HG03457 (cell line): ENCODE results near the gene BCL2L1.
"Not testable (repeated sequence)": the region's sequence is repeated elsewhere in the genome, so short reads cannot be mapped to it uniquely, and the experiment has no call there.

Experiments
- ATAC-seq: cut with Tn5 transposase; IDR thresholded peaks from one replicate; pipeline ENCODE4 v1.9.1; 2021; ENCODE audit warnings: moderate number of reproducible peaks; ENCODE audit not compliant: unreplicated experiment

The BCL2L1 gene

DNA sequence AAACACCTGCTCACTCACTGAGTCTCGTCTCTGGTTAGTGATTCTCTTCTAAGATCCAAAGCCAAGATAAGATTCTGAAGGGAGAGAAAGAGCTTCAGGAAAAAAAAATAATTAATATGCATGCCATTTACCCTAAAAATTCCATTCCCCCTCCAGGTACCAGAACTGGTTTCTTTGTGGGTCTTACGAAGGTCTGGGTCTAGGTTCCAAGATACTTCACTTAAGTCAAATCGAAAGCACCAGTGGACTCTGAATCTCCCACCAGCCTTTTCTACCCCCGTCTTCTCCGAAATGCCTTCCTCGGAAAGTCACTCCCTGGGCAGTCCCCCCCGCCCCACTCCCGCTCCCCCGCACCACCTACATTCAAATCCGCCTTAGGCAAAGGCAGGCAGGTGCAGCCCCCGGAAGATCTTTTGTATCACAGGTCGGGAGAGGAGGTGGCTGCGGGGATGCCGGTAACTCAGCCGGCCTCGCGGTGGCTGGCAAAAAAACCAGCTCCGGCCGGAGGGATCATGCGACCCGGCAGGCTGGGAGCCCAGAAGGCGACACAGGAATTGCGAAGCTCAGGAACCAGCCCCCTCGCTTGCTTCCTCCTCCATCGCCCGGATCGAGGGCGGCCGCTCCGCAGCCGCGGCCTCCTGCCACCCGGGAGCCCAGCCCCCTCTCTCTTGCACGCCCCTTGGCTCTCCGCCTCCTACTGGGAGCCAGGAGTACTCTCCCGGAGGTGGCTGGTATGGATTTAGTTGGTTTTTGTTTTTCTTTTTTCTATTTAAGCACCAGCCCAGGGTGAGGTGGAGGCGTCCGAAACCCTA lies at the start of gene BCL2L1:
Gene BCL2L1, minus strand, starts transcription at position 612 of the 812 bp plus-strand sequence. CDS start 650 bp downstream, outside the sequence.
- no peak for ATAC-seq

DNA sequence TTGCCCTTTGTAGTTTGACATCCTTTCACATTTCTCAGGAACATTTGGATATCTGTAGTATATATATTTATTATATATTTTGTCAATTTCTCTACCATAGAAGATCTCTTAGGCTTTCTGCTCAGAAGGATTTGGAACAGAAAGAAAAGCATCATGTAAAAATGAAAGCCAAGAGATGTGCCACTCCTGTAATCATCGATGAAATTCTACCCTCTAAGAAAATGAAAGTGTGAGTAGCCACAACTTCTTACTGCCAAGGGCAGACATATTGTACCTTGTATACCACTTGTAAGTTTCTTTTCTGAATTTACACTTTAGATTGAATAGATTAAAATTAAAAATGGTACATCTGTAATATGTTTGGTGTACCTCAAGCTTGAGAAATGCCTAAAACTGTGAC lies 47.6 kb upstream of the BCL2L1 start:
- no peak for ATAC-seq

- no peak for ATAC-seq
Observed at GRCh38 chr20:31769681-31770080, 47.0 kb upstream of the BCL2L1 start.

DNA sequence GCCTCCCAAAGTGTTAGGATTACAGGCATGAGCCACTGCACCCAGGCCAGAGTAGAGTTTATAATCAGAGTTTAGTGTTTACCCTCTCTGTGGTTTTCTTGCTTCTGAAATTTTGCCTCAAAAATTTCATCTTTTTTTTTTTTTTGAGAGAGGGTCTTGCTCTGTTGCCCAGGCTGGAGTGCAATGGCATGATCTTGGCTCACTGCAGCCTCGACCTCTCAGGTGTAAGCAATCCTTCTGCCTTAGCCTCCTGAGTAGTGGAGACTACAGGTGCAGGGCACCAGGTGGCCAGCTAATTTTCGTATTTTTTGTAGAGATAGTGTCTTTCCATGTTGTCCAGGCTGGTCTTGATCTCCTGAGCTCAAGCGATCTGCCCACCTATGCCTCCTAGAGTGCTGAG lies 45.1 kb upstream of the BCL2L1 start:
- no peak for ATAC-seq

- no peak for ATAC-seq
Observed at GRCh38 chr20:31764641-31765305, 42.1 kb upstream of the BCL2L1 start.

DNA sequence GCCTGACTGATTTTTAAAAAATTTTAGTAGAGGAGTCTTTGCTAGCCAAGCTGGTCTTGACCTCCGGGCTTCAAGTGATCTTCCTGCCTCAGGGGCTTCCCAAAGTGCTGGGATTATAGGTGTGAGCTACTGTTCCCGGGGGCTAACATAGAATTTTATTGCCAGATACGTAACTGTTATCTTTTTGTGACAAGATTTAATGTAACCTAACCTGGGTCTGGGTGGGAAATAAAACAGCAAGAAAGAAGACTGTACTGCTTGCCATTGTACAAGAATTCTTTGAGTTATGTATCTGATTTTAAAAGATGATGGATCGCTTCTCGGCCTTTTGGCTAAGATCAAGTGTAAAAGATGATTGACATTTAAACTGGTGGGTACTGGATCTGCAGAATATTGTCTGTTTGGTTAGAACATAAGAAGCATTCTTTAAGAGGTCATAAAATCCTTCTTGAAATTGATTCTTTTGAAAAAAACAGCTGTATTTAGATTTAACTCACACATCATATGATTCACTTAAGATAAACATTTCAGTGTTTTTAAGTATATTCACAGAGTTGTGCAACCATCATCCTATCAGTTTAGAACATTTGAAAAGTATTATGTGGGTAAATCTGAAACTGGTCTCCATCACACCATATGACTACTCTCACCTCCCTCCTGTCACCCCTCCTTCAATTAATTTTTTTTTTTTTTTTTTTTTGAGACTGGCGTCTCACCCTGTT lies 38.0 kb upstream of the BCL2L1 start:
- no peak for ATAC-seq

- no peak for ATAC-seq
Observed at GRCh38 chr20:31759836-31760518, 37.3 kb upstream of the BCL2L1 start.

GRCh38 chr20:31758991-31759390 lies 36.3 kb upstream of the BCL2L1 start:
- ATAC-seq = no peak

- ATAC-seq = no peak
Observed at GRCh38 chr20:31758521-31758920, 35.9 kb upstream of the BCL2L1 start.

DNA sequence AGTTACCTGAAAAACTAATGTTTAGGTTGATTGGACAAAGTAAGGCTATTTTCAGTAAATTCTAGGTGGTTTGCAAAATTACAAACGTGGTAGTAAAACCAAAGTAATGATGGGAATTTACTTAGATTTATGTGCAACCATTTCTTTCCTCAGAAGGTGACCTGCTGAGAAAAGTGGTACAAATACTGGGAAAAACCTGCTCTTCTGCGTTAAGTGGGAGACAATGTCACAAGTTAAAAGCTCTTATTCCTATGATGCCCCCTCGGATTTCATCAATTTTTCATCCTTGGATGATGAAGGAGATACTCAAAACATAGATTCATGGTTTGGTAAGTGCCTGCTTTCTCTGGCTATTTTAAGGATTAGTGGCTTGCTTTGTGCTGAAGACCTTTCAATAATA lies 34.6 kb upstream of the BCL2L1 start:
- ATAC-seq = no peak

- ATAC-seq = no peak
Observed at GRCh38 chr20:31751126-31751525, 28.5 kb upstream of the BCL2L1 start.

GRCh38 chr20:31749223-31749622 lies 26.6 kb upstream of the BCL2L1 start:
- no peak for ATAC-seq

- ATAC-seq = no peak
Observed at GRCh38 chr20:31747640-31748039, 25.0 kb upstream of the BCL2L1 start.

DNA sequence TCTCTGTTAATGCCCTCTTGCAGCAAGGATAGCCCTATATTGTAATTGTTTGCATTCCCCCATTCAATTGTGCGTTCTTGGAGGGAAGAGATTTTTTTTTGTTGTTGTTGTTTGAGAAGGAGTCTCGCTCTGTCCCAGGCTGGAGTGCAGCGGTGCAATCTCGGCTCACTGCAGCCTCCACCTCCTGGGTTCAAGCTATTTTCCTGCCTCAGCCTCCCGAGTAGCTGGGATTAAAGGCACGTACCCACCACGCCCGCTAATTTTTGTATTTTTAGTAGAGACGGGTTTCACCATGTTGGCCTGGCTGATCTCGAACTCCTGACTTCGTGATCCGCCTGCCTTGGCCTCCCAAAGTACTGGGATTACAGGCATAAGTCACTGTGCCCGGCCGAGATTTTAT lies 24.4 kb upstream of the BCL2L1 start:
- ATAC-seq = not testable (repeated sequence)

DNA sequence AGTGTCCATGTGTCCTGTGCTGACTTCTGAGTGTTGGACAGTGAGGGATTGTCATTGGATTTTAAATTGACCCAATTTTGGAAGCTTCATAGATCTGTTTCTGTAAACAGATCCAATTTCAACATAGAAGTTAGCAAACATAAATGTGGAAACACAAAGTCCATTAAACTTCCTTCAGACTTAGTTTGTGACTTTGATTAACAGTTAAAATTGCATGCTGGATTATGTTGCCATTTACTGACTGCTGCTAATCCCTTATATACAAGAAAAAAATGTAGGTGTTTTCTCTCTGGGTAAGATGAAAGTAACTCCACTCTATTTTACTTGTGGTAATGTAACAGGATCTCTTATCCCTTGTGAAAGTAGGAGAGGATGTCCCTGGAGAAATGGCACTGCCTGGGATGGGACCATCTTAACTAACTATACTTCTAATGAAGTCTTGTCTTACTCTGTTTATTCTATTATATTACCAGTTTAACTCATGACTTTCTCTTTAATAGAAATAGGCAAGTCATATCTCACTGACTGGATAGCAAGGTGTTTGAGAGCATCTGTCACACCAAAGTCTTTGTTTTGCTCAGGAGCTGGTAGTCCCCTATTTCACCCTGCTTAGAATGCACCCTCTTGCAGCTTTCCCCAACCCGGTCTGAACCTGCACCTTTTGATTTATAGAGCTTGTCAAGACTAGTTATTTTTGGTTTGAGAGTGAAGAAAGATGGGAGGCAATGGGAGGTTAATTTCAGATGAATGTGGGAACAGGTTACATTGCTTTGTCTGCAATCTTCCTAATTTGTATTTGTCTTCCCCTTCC lies 23.6 kb upstream of the BCL2L1 start:
- no peak for ATAC-seq

GRCh38 chr20:31740656-31741323 lies 18.1 kb upstream of the BCL2L1 start:
- ATAC-seq = no peak

DNA sequence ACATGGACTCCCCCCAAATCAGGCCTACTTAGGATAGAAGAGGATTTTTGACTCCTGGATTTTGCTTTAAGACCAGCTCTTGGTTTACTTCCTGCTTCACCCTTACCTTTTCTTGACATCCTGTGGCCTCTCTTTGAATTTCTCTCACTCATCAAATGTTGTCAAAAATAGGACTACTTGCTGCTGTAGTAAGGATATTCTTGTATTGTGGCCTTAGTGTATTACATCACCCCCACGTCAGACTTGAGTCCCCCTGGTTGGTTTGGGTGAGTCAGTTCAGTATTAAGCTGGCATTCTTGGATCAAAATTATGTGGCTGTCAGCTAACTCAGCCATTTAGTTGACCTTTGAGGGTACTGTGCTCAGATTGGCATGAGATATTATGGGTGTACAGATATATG lies 17.5 kb upstream of the BCL2L1 start:
- ATAC-seq = no peak

DNA sequence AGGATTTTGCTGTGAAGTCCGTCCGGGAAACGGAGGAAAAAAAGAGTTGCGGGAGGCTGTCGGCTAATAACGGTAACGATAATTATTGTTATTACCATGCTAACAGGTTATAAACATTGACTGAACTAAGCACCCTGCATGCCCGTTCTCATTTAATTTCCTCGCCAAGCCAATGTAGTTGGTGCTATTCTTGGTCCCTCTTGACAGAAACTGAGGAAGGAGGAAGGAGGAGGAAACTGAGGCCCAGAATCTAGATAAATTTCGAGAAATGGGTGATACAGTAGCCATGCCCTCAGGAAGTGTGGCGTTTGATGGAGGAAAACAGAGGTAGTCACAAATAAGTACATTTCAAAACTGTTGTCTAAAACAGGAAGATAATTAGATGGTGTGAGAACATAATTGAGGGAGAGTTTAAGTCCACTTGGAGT lies 16.9 kb upstream of the BCL2L1 start:
- ATAC-seq = no peak

DNA sequence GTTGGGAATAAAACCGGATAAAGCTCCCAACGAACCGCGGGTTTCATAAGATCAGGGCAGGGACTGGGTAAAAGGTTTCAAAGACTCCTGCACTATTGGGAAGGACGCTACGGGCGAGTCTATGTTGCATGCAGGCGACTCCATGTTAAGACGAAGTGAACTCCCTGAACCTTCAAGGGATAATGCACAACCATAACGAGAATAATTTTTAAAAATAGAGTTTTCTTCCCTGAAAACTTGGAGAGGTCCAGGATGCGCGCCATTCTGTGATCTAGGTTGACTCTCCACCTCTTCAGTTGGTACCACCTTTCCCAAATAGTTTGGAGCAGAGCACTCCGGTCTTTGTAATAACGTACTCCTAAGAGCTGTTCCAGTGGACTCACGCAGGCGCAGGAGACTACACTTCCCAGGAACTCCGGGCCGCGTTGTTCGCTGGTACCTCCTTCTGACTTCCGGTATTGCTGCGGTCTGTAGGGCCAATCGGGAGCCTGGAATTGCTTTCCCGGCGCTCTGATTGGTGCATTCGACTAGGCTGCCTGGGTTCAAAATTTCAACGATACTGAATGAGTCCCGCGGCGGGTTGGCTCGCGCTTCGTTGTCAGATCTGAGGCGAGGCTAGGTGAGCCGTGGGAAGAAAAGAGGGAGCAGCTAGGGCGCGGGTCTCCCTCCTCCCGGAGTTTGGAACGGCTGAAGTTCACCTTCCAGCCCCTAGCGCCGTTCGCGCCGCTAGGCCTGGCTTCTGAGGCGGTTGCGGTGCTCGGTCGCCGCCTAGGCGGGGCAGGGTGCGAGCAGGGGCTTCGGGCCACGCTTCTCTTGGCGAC lies 16.3 kb upstream of the BCL2L1 start, which contains the start of gene TPX2:
Gene TPX2, plus strand, starts transcription at position 562 of the 821 bp plus-strand sequence. CDS start 18,187 bp downstream, outside the sequence.
- peak; percentile 91 for ATAC-seq
